ENCODE data around the gene KAT6B. TPM values are rescaled to one million over a fixed set of nuclear protein-coding genes. Genes with fewer than 3 reads are reported as not detected.

Gene KAT6B
- total and polyA plus RNA-seq, 2 of the 8 experiments (the other 6 are each of a cell fraction or from before 2014, with no cell fraction given) = 7.3 to 30.8 TPM

DNA sequence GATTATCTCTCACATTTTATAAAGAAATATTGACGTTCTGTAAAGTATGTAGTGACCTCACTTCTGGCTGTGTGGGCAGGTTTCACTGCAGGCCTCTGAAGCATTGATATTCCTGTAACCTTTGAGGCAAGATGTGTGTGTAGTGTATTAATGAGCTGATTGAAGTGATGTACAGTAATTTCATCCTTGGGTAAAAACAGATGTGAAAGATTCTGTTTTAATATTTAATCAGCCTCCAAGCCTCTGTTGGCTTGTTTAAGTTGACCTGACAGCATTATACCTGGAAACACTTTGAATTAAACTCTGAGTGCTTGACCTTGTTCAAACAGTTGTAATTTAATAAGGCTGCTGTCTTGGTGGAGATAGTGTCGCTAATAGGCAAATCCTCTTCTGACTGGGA is 74.9 kb downstream of the KAT6B start (continued):
- TF ChIP-seq HDAC2 (IDR thresholded peaks at IDR 0.05; ENCODE audit: borderline replicate concordance in 1 of 2, low read depth in 2 of 2, low read length in 2 of 2) = no peak
- TF ChIP-seq NANOG (IDR thresholded peaks at IDR 0.05; ENCODE audit: insufficient read depth, low read depth, low read length, poor library complexity, severe bottlenecking) = no peak

Measured in H1 (cell line).